Activated CD4-positive, alpha-beta T cell treated with anti-CD3 and anti-CD28 coated beads for 48 hours (primary cell): Measurements from ENCODE around the gene VAMP5.
"Not testable (repeated sequence)": the region's sequence is repeated elsewhere in the genome, so short reads cannot be mapped to it uniquely, and the experiment has no call there.

Experiments used
- DNase-seq: peaks from one replicate; pipeline ENCODE4 v3.0.0-alpha.2; 2020

The VAMP5 gene, protein sequence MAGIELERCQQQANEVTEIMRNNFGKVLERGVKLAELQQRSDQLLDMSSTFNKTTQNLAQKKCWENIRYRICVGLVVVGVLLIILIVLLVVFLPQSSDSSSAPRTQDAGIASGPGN

GRCh38 chr2:85584354-85584856 lies at the start of gene VAMP5:
Gene VAMP5, plus strand, starts transcription at chr2:85584431. Its CDS starts 60 bp downstream, at chr2:85584491.
- peak; percentile 31 for DNase-seq

GRCh38 chr2:85534881-85535280 lies 49.4 kb upstream of the VAMP5 start:
- DNase-seq = no peak

GRCh38 chr2:85536479-85536878 lies 47.8 kb upstream of the VAMP5 start:
- DNase-seq = no peak

GRCh38 chr2:85537600-85538506 lies 46.4 kb upstream of the VAMP5 start:
- DNase-seq = peak; percentile 59

DNA sequence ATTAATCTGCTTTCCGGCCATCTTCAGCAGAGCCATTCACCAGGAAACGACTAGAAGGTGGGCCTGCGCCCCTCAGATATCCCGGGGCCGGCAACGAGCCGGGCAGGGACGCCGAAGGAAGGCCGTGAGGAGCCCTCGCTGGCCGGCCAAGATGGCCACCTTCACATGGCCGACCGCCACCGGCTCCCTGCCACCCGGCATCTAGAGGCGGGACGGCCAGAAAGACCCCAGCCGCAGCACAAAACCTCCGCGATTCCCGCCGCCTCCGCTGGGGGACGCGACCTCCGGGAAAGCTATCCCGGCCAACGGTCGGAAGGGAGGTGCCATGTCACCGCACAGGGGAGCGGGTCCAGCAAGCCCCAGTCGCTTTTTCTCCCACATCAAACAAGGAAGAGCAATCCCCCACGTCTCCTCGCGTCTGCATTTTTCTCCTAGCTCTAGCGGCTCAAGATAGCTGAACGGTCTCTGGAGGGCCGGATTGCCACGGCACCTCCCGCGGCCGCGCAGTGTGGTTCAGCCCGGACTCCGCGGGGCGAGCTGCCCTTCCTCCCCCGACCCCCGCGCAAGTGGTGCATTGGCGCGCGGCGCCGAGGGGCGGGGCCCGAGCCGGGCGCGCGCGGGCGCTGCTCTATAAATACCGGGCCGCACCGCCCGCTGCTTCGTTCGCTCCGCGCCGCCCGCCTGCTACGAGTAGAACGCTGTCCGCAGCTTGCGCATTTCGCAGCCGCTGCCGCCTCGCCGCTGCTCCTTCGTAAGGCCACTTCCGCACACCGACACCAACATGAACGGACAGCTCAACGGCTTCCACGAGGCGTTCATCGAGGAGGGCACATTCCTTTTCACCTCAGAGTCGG lies 45.5 kb upstream of the VAMP5 start, which contains the start of gene MAT2A:
MAT2A (plus strand) TSS at position 662 of the 854 bp plus-strand sequence; CDS start at position 782, 120 bp downstream.
- peak; percentile 94 for DNase-seq

GRCh38 chr2:85539361-85540132 lies 44.7 kb upstream of the VAMP5 start:
- DNase-seq = peak; percentile 83

DNA sequence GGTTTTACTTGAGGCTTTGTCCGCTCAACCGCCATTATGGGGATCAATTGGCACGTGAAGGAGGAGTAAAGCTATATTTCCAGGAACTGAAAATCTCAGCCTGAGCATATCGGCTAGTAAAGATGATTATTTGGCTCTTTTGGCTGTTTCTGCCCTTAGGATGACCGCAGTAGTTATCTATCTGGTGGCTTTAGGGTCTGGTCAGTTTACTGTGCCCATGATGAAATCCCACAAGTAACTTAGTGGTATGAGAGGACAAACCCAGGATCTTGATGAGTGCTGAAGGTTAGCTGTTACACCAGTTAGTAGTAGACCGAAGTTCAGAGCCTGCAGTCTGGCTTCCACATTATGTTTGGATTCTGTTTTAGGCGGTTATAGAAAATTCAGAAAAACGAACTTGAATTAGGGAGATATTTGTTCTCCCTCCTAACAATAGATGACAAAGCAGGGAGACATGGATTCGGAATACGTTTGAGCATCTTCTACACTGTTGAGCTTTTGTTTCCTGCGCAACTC lies 44.0 kb upstream of the VAMP5 start:
- no peak for DNase-seq

DNA sequence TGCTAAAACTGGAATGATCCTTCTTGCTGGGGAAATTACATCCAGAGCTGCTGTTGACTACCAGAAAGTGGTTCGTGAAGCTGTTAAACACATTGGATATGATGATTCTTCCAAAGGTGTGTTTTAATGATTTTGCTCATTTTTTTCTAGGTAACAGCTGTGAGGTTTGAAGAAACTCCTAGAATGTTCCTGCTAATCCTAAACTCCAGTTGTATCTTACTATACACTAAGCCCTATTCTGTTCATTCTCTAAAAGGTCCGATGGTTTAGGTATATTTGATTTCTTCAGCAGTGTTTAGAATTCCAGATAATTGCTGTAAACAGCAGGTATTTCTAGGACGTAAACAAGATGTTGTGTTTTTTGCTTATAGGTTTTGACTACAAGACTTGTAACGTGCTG lies 43.0 kb upstream of the VAMP5 start:
- DNase-seq = no peak

DNA sequence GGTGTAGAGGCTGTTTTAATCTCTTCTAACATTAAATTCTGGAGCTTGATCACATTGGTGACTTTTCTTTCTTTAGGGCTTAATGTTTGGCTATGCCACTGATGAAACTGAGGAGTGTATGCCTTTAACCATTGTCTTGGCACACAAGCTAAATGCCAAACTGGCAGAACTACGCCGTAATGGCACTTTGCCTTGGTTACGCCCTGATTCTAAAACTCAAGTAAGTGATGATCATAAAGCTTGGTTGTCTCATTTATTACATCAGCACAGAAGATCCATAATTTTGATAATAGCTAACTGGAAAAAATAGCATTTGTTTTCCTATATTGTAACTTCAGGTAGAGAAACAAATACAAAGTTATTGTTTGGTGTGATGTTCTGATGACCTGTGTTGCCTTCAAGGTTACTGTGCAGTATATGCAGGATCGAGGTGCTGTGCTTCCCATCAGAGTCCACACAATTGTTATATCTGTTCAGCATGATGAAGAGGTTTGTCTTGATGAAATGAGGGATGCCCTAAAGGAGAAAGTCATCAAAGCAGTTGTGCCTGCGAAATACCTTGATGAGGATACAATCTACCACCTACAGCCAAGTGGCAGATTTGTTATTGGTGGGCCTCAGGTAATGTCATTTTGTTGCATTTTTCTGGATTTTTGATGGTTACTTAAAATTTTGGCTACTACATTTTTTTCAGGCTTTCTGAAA lies 42.3 kb upstream of the VAMP5 start:
- DNase-seq = no peak

DNA sequence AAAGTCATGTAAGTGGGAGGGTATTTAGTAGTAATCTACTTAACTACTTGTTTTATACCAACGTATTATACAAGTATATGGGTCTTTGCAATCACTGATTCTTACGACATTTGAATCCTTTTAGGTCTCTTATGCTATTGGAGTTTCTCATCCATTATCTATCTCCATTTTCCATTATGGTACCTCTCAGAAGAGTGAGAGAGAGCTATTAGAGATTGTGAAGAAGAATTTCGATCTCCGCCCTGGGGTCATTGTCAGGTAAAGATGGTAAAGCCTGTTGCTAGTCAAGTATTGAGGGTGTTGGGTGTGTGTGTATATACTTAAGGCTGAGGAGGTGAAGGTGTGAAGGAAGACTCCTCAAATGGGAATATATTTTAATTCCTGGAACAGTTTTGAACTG lies 41.5 kb upstream of the VAMP5 start:
- no peak for DNase-seq

DNA sequence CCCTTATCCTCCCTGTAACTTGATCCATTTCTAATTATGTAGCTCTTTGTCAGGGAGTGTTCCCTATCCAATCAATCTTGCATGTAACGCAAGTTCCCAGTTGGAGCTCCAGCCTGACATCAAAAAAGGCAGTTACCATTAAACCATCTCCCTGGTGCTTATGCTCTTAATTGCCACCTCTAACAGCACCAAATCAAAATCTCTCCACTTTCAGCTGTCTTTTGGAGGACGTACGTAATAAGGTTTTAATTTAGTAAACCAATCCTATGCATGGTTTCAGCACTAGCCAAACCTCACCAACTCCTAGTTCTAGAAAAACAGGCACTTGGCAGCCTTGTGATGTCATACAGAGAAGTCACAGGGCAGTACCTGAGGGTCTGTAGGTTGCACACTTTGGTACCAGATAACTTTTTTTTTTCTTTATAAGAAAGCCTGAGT lies 40.0 kb upstream of the VAMP5 start:
- DNase-seq = not testable (repeated sequence)

DNA sequence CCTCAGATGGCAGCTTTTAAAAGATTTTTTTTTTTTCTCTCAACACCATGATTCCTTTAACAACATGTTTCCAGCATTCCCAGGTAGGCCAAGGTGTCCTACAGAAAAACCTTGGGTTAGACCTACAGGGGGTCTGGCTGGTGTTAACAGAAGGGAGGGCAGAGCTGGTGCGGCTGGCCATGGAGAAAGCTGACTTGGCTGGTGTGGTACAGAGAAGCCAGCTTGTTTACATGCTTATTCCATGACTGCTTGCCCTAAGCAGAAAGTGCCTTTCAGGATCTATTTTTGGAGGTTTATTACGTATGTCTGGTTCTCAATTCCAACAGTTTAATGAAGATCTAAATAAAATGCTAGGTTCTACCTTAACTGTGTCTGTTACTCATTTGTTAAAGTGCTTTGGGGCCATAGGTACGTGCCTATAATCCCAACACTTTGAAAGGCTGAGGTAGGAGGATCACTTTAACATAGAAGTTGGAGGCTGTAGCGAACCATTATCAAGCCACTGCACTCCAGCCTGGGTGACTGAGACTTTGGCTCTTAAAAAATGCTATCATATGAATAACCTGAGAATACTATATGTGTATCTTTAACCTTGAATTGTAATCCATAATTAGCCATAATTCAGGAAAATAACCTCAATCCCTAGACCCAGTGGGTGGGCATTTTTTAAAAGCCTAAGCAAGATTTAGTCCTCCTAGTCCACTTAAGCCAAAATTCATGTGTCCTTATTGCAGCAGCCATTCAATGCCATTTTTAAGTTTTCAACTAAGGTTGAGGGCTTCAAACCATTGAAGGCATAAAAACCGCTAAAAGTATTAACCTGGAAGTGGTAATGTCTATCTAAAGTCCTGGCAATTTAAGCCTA lies 39.1 kb upstream of the VAMP5 start:
- DNase-seq = not testable (repeated sequence)

- DNase-seq = no peak
These were observed 38.4 kb upstream of the VAMP5 start for GRCh38 chr2:85545780-85546240.

- DNase-seq = no peak
These were observed 37.0 kb upstream of the VAMP5 start for GRCh38 chr2:85547089-85547858.

GRCh38 chr2:85547859-85548607 lies 36.2 kb upstream of the VAMP5 start:
- no peak for DNase-seq

- DNase-seq = no peak
These were observed 35.7 kb upstream of the VAMP5 start for GRCh38 chr2:85548608-85548900.

- DNase-seq = no peak
These were observed 35.1 kb upstream of the VAMP5 start for GRCh38 chr2:85549095-85549494.

GRCh38 chr2:85549826-85550225 lies 34.4 kb upstream of the VAMP5 start:
- no peak for DNase-seq

GRCh38 chr2:85550486-85550885 lies 33.7 kb upstream of the VAMP5 start:
- no peak for DNase-seq
